HCT116 (cell line): ENCODE results near the gene USP15.

ENCODE experiments used
- CTCF ChIP-seq, 3 experiments: fragments of 200-600 bp in 1 of 3; sonication (generic) in 1 of 3; IDR thresholded peaks in 2 of 3; conservative IDR thresholded peaks in 1 of 3; 2 replicates each; pipeline ENCODE4 v1.5.1; 2012 to 2017; ENCODE audit warnings: low read depth in 2 of 3, low read length in 2 of 3, antibody characterized with exemption in 1 of 3, borderline replicate concordance in 1 of 3, control low read depth in 1 of 3, mild to moderate bottlenecking in 1 of 3, mixed read lengths in 1 of 3, mixed run types in 1 of 3, moderate library complexity in 1 of 3; ENCODE audit not compliant: insufficient read depth in 1 of 3
- EZH2 ChIP-seq: fragments of 200-600 bp; sonication (generic); IDR thresholded peaks from 2 replicates; pipeline ENCODE4 v1.6.1; 2017; ENCODE audit warnings: antibody characterized with exemption, mixed run types
- EZH2phosphoT487 ChIP-seq: fragments of 200-600 bp; IDR thresholded peaks from 2 replicates; pipeline ENCODE4 v1.6.1; 2018; ENCODE audit warnings: antibody characterized with exemption, borderline replicate concordance
- MAX ChIP-seq: IDR thresholded peaks from 2 replicates; pipeline ENCODE4 v1.6.1; 2012
- POLR2A ChIP-seq: IDR thresholded peaks from 2 replicates; pipeline ENCODE4 v1.7.0; 2011; ENCODE audit warnings: borderline replicate concordance; ENCODE audit not compliant: insufficient read depth, insufficient read length; ENCODE audit errors: extremely low read depth
- SP1 ChIP-seq: IDR thresholded peaks from 2 replicates; pipeline ENCODE4 v1.6.1; 2012; ENCODE audit warnings: low read depth
- SRF ChIP-seq: IDR thresholded peaks from 2 replicates; pipeline ENCODE4 v1.6.1; 2012; ENCODE audit warnings: low read depth
- TCF7L2 ChIP-seq: IDR thresholded peaks from 2 replicates; pipeline ENCODE4 v1.7.0; 2011; ENCODE audit warnings: borderline replicate concordance, inconsistent platforms; ENCODE audit not compliant: insufficient read depth, insufficient read length; ENCODE audit errors: extremely low read depth
- TF ChIP-seq, protein P1 (sequence below): IDR thresholded peaks from 2 replicates; pipeline ENCODE4 v1.6.1; 2011; ENCODE audit warnings: mild to moderate bottlenecking, low read length, moderate library complexity; ENCODE audit not compliant: insufficient replicate concordance; ENCODE audit errors: extremely low read depth

DNA sequence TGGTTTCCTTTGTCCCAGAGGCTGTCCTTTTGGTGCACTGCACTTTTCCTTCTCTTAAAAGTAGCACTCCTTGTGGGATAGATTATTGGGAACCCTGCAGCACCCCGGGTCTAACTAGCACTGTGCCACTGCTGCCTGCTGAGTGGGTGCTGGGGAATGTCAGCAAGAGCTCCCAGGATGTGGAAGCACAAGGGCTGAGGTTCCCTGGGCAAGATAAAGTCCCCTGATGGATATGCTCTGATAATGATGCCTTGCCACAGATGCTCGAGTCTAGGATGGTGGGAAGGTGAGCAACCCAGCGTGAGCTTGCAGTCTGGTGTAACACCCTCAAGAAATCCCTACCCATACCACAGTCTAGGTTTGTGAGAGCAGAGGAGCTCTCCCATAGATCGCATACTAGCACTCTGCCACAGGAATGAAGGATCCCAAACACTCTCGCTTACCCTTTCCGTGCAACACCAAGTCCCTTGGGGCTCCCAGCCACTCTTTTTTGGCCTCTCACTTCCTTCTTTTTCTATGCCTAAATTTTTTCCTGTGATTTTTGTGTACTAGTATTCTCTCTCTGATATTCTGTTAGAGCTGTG is 32.6 kb downstream of the USP15 start:
- TF ChIP-seq CTCF (IDR thresholded peaks at IDR 0.05 in 2 of 3, conservative IDR thresholded peaks at IDR 0.05 in 1 of 3; ENCODE audit: borderline replicate concordance in 1 of 3, insufficient read depth in 1 of 3, low read depth in 2 of 3, low read length in 2 of 3) (no peak), EZH2phosphoT487 (no peak), MAX (no peak), SRF (no peak), EZH2 (no peak), SP1 (no peak), TCF7L2 (no peak), POLR2A (no peak)
- TF ChIP-seq, protein P1, sequence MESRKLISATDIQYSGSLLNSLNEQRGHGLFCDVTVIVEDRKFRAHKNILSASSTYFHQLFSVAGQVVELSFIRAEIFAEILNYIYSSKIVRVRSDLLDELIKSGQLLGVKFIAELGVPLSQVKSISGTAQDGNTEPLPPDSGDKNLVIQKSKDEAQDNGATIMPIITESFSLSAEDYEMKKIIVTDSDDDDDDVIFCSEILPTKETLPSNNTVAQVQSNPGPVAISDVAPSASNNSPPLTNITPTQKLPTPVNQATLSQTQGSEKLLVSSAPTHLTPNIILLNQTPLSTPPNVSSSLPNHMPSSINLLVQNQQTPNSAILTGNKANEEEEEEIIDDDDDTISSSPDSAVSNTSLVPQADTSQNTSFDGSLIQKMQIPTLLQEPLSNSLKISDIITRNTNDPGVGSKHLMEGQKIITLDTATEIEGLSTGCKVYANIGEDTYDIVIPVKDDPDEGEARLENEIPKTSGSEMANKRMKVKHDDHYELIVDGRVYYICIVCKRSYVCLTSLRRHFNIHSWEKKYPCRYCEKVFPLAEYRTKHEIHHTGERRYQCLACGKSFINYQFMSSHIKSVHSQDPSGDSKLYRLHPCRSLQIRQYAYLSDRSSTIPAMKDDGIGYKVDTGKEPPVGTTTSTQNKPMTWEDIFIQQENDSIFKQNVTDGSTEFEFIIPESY, result no peak
